Measurements from ENCODE around the gene PLSCR3. TPM values are rescaled to one million over a fixed set of nuclear protein-coding genes. Genes with fewer than 3 reads are reported as not detected.

The PLSCR3 gene
- total RNA-seq, 1 donor from 2014 or later = 35.5 TPM

GRCh38 chr17:7363311-7363710 is 31.0 kb downstream of the PLSCR3 start:
- H3K9me3 Mint-ChIP-seq (ENCODE audit: low read depth) = no peaks in the 10 kb centered on the region
- H3K27ac Mint-ChIP-seq = no peak overlapping the region
- no peaks in the 10 kb centered on the region for H3K4me1 Mint-ChIP-seq (ENCODE audit: low read depth)
- peaks cover 13% of the 10 kb centered on the region for H3K27me3 Mint-ChIP-seq
- no peak for TF ChIP-seq CTCF (IDR thresholded peaks at IDR 0.05; ENCODE audit: unreplicated experiment)
- no peak overlapping the region for H3K4me3 Mint-ChIP-seq (ENCODE audit: low read depth)
- H3K36me3 Mint-ChIP-seq (ENCODE audit: insufficient read depth) = no peaks in the 10 kb centered on the region
- no peak for DNase-seq (ENCODE audit: low spot score, unreplicated experiment)

GRCh38 chr17:7361906-7362305 is 32.4 kb downstream of the PLSCR3 start:
- Mint-ChIP-seq H3K27ac (no peak overlapping the region), H3K27me3 (peaks cover 14% of the 10 kb centered on the region), H3K9me3 (ENCODE audit: low read depth) (no peaks in the 10 kb centered on the region), H3K36me3 (ENCODE audit: insufficient read depth) (no peaks in the 10 kb centered on the region), H3K4me1 (ENCODE audit: low read depth) (no peaks in the 10 kb centered on the region), H3K4me3 (ENCODE audit: low read depth) (no peak overlapping the region)
- DNase-seq (ENCODE audit: low spot score, unreplicated experiment) = no peak
- no peak for TF ChIP-seq CTCF (IDR thresholded peaks at IDR 0.05; ENCODE audit: unreplicated experiment)

- peaks cover 11% of the 10 kb centered on the region for H3K27me3 Mint-ChIP-seq
- no peak overlapping the region for H3K4me3 Mint-ChIP-seq (ENCODE audit: low read depth)
- TF ChIP-seq CTCF (IDR thresholded peaks at IDR 0.05; ENCODE audit: unreplicated experiment) = no peak
- no peak overlapping the region for H3K27ac Mint-ChIP-seq
- no peaks in the 10 kb centered on the region for H3K9me3 Mint-ChIP-seq (ENCODE audit: low read depth)
- DNase-seq (ENCODE audit: low spot score, unreplicated experiment) = no peak
- H3K36me3 Mint-ChIP-seq (ENCODE audit: insufficient read depth) = no peaks in the 10 kb centered on the region
- peaks cover 9% of the 10 kb centered on the region for H3K4me1 Mint-ChIP-seq (ENCODE audit: low read depth)
Observed at GRCh38 chr17:7357381-7357780, 36.9 kb downstream of the PLSCR3 start.

GRCh38 chr17:7356756-7357155 is 37.6 kb downstream of the PLSCR3 start:
- H3K4me1 Mint-ChIP-seq (ENCODE audit: low read depth) = peaks cover 11% of the 10 kb centered on the region
- no peak for TF ChIP-seq CTCF (IDR thresholded peaks at IDR 0.05; ENCODE audit: unreplicated experiment)
- no peak for DNase-seq (ENCODE audit: low spot score, unreplicated experiment)
- H3K36me3 Mint-ChIP-seq (ENCODE audit: insufficient read depth) = no peaks in the 10 kb centered on the region
- no peak overlapping the region for H3K27ac Mint-ChIP-seq
- no peaks in the 10 kb centered on the region for H3K9me3 Mint-ChIP-seq (ENCODE audit: low read depth)
- H3K27me3 Mint-ChIP-seq = peaks cover 8% of the 10 kb centered on the region
- H3K4me3 Mint-ChIP-seq (ENCODE audit: low read depth) = no peak overlapping the region

- Mint-ChIP-seq H3K36me3 (ENCODE audit: insufficient read depth) (no peaks in the 10 kb centered on the region), H3K4me3 (ENCODE audit: low read depth) (no peak overlapping the region), H3K4me1 (ENCODE audit: low read depth) (peaks cover 14% of the 10 kb centered on the region), H3K27ac (no peak overlapping the region), H3K27me3 (peaks cover 7% of the 10 kb centered on the region), H3K9me3 (ENCODE audit: low read depth) (no peaks in the 10 kb centered on the region)
- peak; percentile 89 for TF ChIP-seq CTCF (IDR thresholded peaks at IDR 0.05; ENCODE audit: unreplicated experiment)
- DNase-seq (ENCODE audit: low spot score, unreplicated experiment) = peak; percentile 75
Observed at GRCh38 chr17:7356072-7356549, 38.2 kb downstream of the PLSCR3 start.
